H1 (cell line): ENCODE measurements around the gene SBK2.

Experiments
- BACH1 ChIP-seq: IDR thresholded peaks from 2 replicates; pipeline ENCODE4 v1.6.1; 2012; ENCODE audit warnings: low read length, improper control_type of control experiment
- CTCF ChIP-seq, 3 experiments: IDR thresholded peaks; 1 replicate in 2 of 3; 2 replicates in 1 of 3; pipeline versions ENCODE4 v1.5.1 to v1.6.1; 2011; ENCODE audit warnings: low read length in 3 of 3, mild to moderate bottlenecking in 3 of 3, inconsistent platforms in 2 of 3, low read depth in 1 of 3, moderate library complexity in 1 of 3; ENCODE audit not compliant: insufficient read depth in 1 of 3; ENCODE audit errors: control extremely low read depth in 1 of 3
- EZH2 ChIP-seq: fragments of 200-600 bp; sonication (generic); IDR thresholded peaks from 2 replicates; pipeline ENCODE4 v1.7.1; 2012; ENCODE audit warnings: low read depth, mild to moderate bottlenecking, moderate library complexity, low read length, inconsistent platforms; ENCODE audit not compliant: severe bottlenecking
- MAFK ChIP-seq: IDR thresholded peaks from 2 replicates; pipeline ENCODE4 v1.6.1; 2012; ENCODE audit warnings: low read depth, mild to moderate bottlenecking, improper control_type of control experiment, low read length
- RBBP5 ChIP-seq: IDR thresholded peaks from 2 replicates; pipeline ENCODE4 v1.7.1; 2012; ENCODE audit warnings: low read depth, mild to moderate bottlenecking, inconsistent platforms, low read length, moderate library complexity, borderline replicate concordance

- TF ChIP-seq EZH2 (no peak), CTCF (IDR thresholded peaks at IDR 0.05; ENCODE audit: control extremely low read depth in 1 of 3, insufficient read depth in 1 of 3, low read depth in 1 of 3, low read length in 3 of 3) (peak; percentile 95 to 98 (median 95)), BACH1 (no peak), MAFK (no peak), RBBP5 (0 out of 2 replicates have a peak, but pooled peaks have one; percentile 35)
Observed at GRCh38 chr19:55503502-55504251, 33.3 kb downstream of the SBK2 start.
